Gastroesophageal sphincter (tissue), 3 donors: ENCODE data around the gene PHACTR1.

Experiments
- CTCF ChIP-seq, 4 experiments: fragments of 200-600 bp in 2 of 4; fragments of 450-650 bp in 2 of 4; sonication (generic) in 1 of 4; IDR thresholded peaks; one replicate each; pipeline ENCODE4 v1.5.1; 2017 to 2019; ENCODE audit warnings: antibody characterized with exemption in 4 of 4, mild to moderate bottlenecking in 2 of 4, moderate library complexity in 2 of 4
- EP300 ChIP-seq: sonication (generic); formaldehyde crosslinking; IDR thresholded peaks from one replicate; pipeline ENCODE4 v1.6.1; 2017; ENCODE audit warnings: antibody characterized with exemption, mild to moderate bottlenecking
- POLR2A ChIP-seq, 2 donors: fragments of 450-650 bp; IDR thresholded peaks; one replicate each; pipeline ENCODE4 v1.6.1; 2017; ENCODE audit warnings: antibody characterized with exemption in 2 of 2, mild to moderate bottlenecking in 2 of 2, moderate library complexity in 1 of 2
- POLR2AphosphoS5 ChIP-seq: sonication (generic); formaldehyde crosslinking; IDR thresholded peaks from one replicate; pipeline ENCODE4 v1.6.1; 2017; ENCODE audit warnings: antibody characterized with exemption

- TF ChIP-seq POLR2A (IDR thresholded peaks at IDR 0.05): no peak
- TF ChIP-seq CTCF (IDR thresholded peaks at IDR 0.05): no peak
- no peak for TF ChIP-seq POLR2AphosphoS5
- no peak for TF ChIP-seq EP300
Observed at GRCh38 chr6:13285705-13286104, 569.1 kb downstream of the PHACTR1 start.
